ENCODE results near the gene ANO5.
"Not testable (repeated sequence)": the region's sequence is repeated elsewhere in the genome, so short reads cannot be mapped to it uniquely, and the experiment has no call there.

Gene ANO5

DNA sequence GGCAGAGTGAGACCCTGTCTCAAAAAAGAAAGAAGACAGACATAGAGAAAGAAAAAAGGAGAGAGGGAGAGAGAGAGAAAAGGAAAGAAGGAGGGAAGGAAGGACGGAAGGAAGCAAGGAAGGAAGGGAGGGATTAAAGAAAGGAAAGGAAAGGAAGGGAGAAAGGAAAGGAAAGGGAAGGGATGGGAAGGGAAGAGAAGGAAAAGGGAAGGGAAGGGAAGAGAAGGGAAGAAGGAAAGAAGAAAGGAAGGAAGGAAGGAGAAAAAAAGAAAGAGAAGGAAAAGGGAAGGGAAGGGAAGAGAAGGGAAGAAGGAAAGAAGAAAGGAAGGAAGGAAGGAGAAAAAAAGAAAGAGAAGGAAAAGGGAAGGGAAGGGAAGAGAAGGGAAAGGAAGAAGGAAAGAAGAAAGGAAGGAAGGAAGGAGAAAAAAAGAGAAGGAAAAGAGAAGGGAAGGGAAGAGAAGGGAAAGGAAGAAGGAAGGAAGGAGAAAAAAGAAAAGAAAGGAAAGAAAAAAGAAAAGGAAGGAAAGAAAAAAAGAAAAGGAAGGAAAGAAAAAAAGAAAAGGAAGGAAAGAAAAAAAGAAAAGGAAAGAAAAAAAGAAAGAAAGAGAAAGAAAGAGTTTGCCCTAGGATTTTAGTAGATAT lies 76.2 kb downstream of the ANO5 start:
- H3K4me1 ChIP-seq (ENCODE audit: control insufficient read depth, insufficient read depth, low read length); H3K9me3 ChIP-seq (replicated peaks; ENCODE audit: low read length); H3K27me3 ChIP-seq (ENCODE audit: control insufficient read depth, insufficient read depth, low read length); H3K4me2 ChIP-seq (ENCODE audit: low read length); H3K4me3 ChIP-seq (ENCODE audit: low read length); H3K9ac ChIP-seq (ENCODE audit: low read depth, low read length); H3K36me3 ChIP-seq (ENCODE audit: insufficient read depth, low read length): not testable (repeated sequence)

DNA sequence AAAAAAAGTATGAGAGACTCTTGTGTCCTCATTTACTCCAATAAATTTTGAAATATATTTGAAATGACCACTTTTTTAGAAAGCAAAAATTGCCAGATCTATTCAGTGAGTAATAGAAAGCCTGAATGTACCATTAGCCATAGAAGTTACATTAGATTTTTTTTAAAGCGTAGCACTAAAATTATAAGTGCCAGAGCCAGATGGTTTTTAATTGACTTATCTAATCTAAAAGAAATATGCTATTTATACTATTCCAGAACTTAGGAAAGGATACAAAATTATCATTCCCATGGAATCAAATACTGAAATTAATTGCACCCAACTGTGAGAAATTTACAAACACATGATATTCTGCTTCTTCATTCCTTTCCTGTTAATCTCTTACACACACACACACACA lies 80.9 kb downstream of the ANO5 start:
- Histone ChIP-seq H3K9me3 (replicated peaks; ENCODE audit: low read length) (no peaks in the 10 kb centered on the region), H3K4me3 (ENCODE audit: low read length) (no peak overlapping the region), H3K9ac (ENCODE audit: low read depth, low read length) (no peak overlapping the region), H3K27me3 (ENCODE audit: control insufficient read depth, insufficient read depth, low read length) (no peaks in the 10 kb centered on the region), H3K4me2 (ENCODE audit: low read length) (no peak overlapping the region), H3K4me1 (ENCODE audit: control insufficient read depth, insufficient read depth, low read length) (no peaks in the 10 kb centered on the region), H3K36me3 (ENCODE audit: insufficient read depth, low read length) (no peaks in the 10 kb centered on the region)

DNA sequence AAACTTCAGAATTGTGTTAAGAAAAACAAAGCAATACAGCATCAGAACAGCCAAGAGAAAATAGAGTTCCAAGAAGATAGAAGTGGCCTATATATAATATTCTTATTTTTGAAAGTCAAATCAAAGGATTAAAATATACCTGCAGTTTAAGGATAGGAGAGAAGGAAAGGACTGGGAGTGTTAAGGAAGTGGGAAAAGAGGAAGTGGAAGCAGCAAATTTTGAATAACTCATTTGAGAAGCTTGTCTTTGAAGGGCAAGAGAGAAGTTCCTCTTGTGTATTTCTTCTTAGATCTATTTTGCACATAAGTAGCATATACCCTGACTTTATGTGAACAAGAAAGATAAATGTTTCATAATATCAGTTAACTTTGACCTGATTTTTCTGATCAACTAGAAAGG lies 82.7 kb downstream of the ANO5 start:
- H3K27me3 ChIP-seq (ENCODE audit: control insufficient read depth, insufficient read depth, low read length) = no peaks in the 10 kb centered on the region

DNA sequence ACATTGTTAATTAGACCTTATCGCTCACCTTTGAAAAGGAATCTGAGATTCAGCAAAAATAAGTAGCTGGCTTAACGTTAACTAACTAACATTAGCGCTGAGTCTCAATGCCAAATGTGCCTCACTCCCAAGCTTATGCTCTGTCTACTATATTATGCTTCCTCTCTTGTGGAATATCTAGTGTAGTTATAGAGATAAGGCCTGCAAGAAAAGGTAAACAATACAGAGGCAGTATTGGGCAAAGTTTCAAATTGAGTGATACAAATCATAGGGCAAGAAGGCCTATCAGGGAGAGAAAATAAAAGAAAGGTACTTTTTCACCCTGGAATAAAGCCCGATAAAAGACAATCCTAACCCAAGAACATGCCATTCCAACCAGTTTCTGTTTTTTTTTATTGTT lies 83.7 kb downstream of the ANO5 start:
- Histone ChIP-seq H3K9me3 (replicated peaks; ENCODE audit: low read length) (no peaks in the 10 kb centered on the region), H3K4me1 (ENCODE audit: control insufficient read depth, insufficient read depth, low read length) (no peaks in the 10 kb centered on the region), H3K36me3 (ENCODE audit: insufficient read depth, low read length) (no peaks in the 10 kb centered on the region), H3K4me2 (ENCODE audit: low read length) (no peak overlapping the region), H3K27me3 (ENCODE audit: control insufficient read depth, insufficient read depth, low read length) (no peaks in the 10 kb centered on the region), H3K4me3 (ENCODE audit: low read length) (no peak overlapping the region), H3K9ac (ENCODE audit: low read depth, low read length) (no peak overlapping the region)

More for the DNA sequence above, 82.7 kb downstream of the ANO5 start:
- Histone ChIP-seq H3K4me3 (ENCODE audit: low read length) (no peak overlapping the region), H3K4me1 (ENCODE audit: control insufficient read depth, insufficient read depth, low read length) (no peaks in the 10 kb centered on the region), H3K4me2 (ENCODE audit: low read length) (no peak overlapping the region), H3K9ac (ENCODE audit: low read depth, low read length) (no peak overlapping the region), H3K36me3 (ENCODE audit: insufficient read depth, low read length) (no peaks in the 10 kb centered on the region), H3K9me3 (replicated peaks; ENCODE audit: low read length) (no peaks in the 10 kb centered on the region)

DNA sequence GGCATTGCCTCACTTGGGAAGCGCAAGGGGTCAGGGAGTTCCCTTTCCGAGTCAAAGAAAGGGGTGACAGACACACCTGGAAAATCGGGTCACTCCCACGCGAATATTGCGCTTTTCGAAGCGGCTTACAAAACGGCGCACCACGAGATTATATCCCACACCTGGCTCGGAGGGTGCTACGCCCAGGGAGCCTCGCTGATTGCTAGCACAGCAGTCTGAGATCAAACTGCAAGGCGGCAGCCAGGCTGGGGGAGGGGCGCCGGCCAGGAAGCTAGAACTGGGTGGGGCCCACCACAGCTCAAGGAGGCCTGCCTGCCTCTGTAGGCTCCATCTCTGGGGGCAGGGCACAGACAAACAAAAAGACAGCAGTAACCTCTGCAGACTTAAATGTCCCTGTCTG lies 92.1 kb downstream of the ANO5 start:
- H3K9ac ChIP-seq (ENCODE audit: low read depth, low read length); H3K27me3 ChIP-seq (ENCODE audit: control insufficient read depth, insufficient read depth, low read length); H3K4me1 ChIP-seq (ENCODE audit: control insufficient read depth, insufficient read depth, low read length); H3K36me3 ChIP-seq (ENCODE audit: insufficient read depth, low read length); H3K4me3 ChIP-seq (ENCODE audit: low read length); H3K9me3 ChIP-seq (replicated peaks; ENCODE audit: low read length); H3K4me2 ChIP-seq (ENCODE audit: low read length): not testable (repeated sequence)

DNA sequence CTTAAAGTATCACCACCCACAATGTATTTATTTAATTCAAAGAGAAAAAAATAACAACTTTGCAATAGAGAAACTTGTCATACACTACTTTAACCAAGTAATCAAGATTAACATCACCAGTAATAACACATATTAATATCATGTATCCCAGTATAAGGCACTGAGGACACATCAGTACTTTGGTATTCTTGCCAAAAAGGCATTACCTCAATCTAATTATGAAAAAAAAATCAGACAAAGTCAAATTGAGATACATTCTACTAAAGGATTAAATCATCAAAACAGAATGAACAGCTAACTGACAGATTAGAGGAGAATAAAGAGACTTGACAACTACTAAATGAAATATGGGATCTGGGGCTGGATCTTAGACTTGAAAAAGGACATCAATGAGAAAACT lies 109.5 kb downstream of the ANO5 start:
- Histone ChIP-seq H3K36me3 (ENCODE audit: insufficient read depth, low read length) (no peaks in the 10 kb centered on the region), H3K4me1 (ENCODE audit: control insufficient read depth, insufficient read depth, low read length) (no peaks in the 10 kb centered on the region), H3K27me3 (ENCODE audit: control insufficient read depth, insufficient read depth, low read length) (peaks cover 11% of the 10 kb centered on the region), H3K9ac (ENCODE audit: low read depth, low read length) (no peak overlapping the region), H3K9me3 (replicated peaks; ENCODE audit: low read length) (no peaks in the 10 kb centered on the region), H3K4me3 (ENCODE audit: low read length) (no peak overlapping the region), H3K4me2 (ENCODE audit: low read length) (no peak overlapping the region)

DNA sequence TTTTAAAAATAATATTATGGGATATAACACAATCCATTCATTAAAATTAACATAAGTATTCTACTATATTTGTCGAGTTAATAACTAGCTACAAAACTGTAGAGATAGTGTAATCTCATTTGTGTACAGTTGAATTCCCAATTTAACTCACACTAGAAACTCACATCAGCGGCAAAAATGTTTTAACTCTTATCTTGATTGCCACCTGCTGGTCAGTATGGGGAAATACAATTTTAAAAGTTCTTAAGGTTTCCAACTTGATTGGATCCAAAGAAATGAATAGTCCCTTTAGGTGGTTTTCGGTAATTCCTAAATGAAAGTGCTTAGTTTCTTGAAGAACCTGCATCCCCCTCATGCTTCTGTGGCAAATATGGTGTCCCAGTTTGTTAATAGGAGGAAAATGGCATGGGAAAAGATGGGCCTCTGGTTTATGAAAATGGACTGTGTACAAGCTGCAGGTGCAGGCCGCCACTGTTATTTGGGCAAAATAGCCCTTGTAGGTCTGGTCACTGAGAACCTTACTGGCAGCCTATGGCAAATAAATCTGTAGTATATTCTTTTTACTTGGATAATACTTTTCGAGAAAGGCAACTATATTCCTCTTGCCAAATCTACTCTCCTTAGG lies 111.6 kb downstream of the ANO5 start:
- no peak overlapping the region for H3K4me2 ChIP-seq (ENCODE audit: low read length)
- no peak overlapping the region for H3K9ac ChIP-seq (ENCODE audit: low read depth, low read length)
- H3K27me3 ChIP-seq (ENCODE audit: control insufficient read depth, insufficient read depth, low read length) = peaks cover 11% of the 10 kb centered on the region
- no peaks in the 10 kb centered on the region for H3K9me3 ChIP-seq (replicated peaks; ENCODE audit: low read length)
- no peaks in the 10 kb centered on the region for H3K4me1 ChIP-seq (ENCODE audit: control insufficient read depth, insufficient read depth, low read length)
- no peaks in the 10 kb centered on the region for H3K36me3 ChIP-seq (ENCODE audit: insufficient read depth, low read length)
- no peak overlapping the region for H3K4me3 ChIP-seq (ENCODE audit: low read length)

DNA sequence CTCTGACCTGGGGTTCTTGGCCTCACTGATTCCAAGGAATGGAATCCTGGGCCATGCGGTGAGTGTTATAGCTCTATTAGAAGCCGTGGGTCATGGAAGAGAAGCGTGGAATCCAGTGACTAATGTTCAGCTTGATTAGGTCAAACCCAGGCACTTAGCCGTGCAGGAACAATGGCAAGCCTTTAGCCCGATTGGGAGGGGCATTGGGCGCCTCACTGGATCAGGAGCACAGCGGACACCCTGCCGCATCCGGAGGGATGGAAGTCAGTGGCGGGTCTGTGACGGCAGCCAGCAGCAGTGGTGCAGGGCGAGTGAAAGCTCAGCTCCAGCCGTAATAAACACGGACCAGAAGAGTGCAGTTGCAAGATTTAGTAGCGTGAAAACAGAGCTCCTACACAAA lies 124.8 kb downstream of the ANO5 start:
- H3K27me3 ChIP-seq (ENCODE audit: control insufficient read depth, insufficient read depth, low read length) = no peaks in the 10 kb centered on the region
- no peak overlapping the region for H3K4me3 ChIP-seq (ENCODE audit: low read length)
- no peaks in the 10 kb centered on the region for H3K36me3 ChIP-seq (ENCODE audit: insufficient read depth, low read length)
- no peak overlapping the region for H3K4me2 ChIP-seq (ENCODE audit: low read length)
- no peak overlapping the region for H3K9ac ChIP-seq (ENCODE audit: low read depth, low read length)
- H3K4me1 ChIP-seq (ENCODE audit: control insufficient read depth, insufficient read depth, low read length) = no peaks in the 10 kb centered on the region
- no peaks in the 10 kb centered on the region for H3K9me3 ChIP-seq (replicated peaks; ENCODE audit: low read length)

DNA sequence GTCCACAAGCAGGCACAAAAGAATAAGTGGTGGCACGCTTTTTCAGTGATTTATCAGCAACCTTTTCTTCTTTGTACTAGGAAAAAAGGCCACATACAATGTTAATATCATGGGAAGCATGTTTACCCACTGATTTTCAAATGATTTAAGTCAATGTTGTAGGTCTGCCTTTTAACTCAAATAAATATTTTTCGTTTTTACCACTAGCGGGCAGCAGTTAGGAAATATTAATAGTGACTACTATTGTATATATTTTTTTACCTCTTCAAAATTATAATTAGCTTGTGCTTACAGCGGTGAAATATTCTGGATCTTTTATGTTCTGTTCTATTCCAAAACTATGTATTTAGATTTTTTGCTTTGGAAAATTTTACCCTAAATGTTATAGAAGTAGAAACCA lies 138.9 kb downstream of the ANO5 start:
- Histone ChIP-seq H3K9me3 (replicated peaks; ENCODE audit: low read length) (no peaks in the 10 kb centered on the region), H3K4me1 (ENCODE audit: control insufficient read depth, insufficient read depth, low read length) (no peaks in the 10 kb centered on the region), H3K36me3 (ENCODE audit: insufficient read depth, low read length) (no peaks in the 10 kb centered on the region), H3K4me3 (ENCODE audit: low read length) (no peak overlapping the region), H3K4me2 (ENCODE audit: low read length) (no peak overlapping the region), H3K27me3 (ENCODE audit: control insufficient read depth, insufficient read depth, low read length) (no peaks in the 10 kb centered on the region), H3K9ac (ENCODE audit: low read depth, low read length) (no peak overlapping the region)

Measured in skeletal muscle satellite cell (primary cell).